NCI-H1694 (cell line): ENCODE results near the gene SUMF2.
"Not testable (repeated sequence)": the region's sequence is repeated elsewhere in the genome, so short reads cannot be mapped to it uniquely, and the experiment has no call there.

Source experiments
- DNase-seq: peaks from one replicate; lab custom pipeline; 2025; lab: John Stamatoyannopoulos, UW

SUMF2 gene

DNA sequence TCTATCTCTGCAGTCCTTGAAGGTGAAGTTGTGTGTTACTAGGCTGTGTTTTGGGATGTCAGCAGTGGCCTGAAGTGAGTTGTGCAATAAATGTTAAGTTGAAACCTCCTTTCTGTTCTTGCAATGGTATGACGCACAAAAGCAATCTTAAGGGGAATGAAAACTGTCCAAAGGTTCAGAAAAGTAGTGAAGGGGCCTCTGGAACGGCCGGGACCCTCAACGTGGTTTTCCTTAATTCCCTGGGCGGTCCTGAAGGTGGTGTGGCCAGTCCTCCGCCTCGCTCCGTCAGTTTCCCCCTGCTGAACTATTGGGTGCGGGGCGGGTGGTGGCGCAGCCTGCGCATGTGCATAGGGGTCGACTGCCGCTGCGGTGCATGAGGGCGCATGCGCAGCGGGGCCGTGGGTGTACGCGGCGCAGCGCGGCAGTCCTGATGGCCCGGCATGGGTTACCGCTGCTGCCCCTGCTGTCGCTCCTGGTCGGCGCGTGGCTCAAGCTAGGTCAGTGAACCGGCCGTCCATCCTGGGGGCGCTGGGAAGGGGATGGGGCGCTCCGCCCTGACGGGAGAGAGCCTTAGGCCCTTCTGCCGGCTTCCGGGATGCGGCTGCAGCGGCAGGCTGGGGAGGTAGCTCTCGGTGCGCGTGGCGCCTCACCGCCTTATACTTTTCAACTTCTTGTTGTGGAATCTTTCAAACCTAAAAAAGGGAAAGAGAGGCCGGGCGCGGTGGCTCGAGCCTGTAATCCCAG, at the start of gene SUMF2:
TSS of gene SUMF2 (plus strand) at position 405 of the 744 bp plus-strand sequence. CDS start at position 431, 26 bp downstream.
- DNase-seq = peak; percentile 65

- DNase-seq = not testable (repeated sequence)
These were observed 47.1 kb upstream of the SUMF2 start for GRCh38 chr7:56017015-56017414.

DNA sequence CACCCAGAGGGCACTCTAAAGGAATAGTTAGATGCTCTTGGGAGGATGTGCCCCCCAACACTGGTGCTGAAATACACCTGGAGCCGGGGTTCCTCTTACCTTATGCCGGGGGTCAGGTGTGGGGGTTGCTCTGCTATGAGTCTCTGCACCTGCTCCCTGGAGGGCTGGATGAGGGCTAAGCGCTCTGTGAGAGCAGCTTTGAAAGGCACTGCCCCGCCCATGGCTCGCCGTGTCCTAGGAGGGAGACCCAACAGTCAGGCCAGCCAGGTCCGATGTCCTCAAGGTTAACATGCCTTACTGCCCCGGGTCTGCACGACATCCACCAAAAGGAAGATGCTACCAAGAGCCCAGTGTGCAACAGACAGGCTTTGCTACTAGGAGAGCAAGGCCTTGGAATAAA, 44.6 kb upstream of the SUMF2 start:
- no peak for DNase-seq

GRCh38 chr7:56023500-56023899, 40.6 kb upstream of the SUMF2 start:
- DNase-seq = no peak

DNA sequence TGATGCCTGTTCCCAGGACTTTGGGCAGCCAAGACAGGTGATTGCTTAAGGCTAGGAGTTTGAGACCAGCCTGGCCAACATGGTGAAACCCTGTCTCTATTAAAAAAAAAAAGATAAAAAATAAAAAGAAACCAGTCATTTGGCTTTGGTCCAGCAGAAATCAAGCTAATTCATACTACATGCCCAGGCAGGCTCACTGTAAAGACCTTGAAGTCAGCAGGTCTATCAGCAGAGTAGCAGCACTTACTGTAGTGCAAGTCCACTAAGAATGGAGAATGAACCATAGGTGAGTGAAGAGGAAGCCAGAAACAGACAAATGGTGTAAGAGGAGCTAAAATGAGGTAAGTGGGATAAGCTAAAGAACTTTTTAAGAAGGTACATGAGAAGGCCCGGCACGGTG, 37.5 kb upstream of the SUMF2 start:
- DNase-seq = no peak

GRCh38 chr7:56028942-56029630, 35.0 kb upstream of the SUMF2 start:
- no peak for DNase-seq

- DNase-seq = no peak
These were observed 33.7 kb upstream of the SUMF2 start for GRCh38 chr7:56030340-56030739.

GRCh38 chr7:56031556-56031955, 32.5 kb upstream of the SUMF2 start:
- DNase-seq = not testable (repeated sequence)

- DNase-seq = not testable (repeated sequence)
These were observed 31.5 kb upstream of the SUMF2 start for GRCh38 chr7:56032578-56032977.

DNA sequence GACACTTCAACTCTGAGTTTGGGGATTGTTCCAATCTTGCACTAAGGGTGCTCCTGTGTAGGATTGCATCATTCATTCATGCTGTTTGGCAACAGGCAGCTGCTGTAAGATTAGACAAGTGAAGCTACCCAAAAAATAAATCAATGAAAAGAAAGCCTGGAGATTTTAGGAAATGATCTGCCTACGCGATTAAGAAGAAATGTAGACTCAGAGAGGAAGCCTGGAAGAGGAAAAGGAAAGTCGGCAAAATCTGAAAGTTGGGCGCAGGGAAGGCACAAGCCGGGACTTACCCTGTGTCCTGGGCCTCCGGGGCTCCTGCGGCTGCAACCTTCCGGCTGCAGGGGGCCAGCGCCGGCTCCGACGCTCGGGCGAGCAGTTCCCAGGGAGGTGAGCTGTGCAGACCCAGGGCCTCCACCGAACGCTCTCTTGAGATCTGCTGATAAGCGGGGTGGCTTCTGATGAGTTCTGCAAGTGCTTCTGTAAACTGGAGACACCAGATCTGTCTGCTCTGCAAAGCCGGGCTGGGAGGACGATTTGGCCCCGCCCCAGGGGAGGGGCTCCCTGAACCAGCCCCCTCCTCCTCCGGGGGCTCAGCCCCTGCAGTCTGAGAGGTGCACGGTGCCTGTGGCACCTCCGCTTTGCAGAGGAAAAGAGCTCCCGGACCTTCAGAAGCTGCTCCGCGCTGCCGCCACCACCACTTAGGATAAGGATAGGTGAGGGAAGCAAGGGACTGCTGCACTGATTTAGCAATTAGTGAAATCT, 30.2 kb upstream of the SUMF2 start:
- peak; percentile 41 for DNase-seq

DNA sequence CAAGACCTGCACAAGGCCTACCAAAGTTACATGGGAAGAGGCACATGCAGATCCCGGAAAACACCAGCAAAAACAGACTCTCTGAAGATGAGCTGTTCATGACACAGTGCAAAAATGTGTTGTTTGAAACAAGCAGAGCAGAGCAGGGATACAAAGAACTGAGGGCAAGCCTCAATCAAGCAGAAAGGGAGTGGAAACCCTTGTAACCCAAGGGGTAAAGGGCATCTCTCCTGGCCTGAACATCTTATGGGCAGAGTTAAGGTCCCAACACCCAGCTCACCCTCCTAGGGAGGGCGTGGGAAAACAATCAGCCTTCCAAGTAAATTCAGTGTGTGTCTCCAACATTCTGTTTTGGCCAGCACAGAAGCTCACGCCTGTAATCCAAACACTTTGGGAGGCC, 23.4 kb upstream of the SUMF2 start:
- DNase-seq = no peak

DNA sequence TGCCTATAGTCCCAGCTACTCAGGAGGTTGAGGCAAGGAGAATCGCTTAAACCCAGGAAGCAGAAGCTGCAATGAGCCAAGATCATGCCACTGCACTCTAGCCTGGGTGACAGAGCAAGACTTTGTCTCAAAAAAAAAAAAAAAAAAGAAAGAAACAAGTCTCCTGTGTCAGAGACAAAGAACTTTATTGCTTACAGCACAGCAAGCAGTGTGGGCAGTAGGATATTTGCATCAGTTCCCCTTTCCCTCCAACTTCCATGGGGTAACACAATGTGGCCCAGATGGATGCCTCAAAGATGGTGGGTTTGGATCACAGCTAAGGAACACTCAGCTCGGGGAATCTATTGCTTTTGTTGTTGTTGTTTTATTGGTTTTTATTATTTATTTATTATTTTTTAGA, 18.3 kb upstream of the SUMF2 start:
- not testable (repeated sequence) for DNase-seq

GRCh38 chr7:56046721-56047445, 17.2 kb upstream of the SUMF2 start:
- no peak for DNase-seq

DNA sequence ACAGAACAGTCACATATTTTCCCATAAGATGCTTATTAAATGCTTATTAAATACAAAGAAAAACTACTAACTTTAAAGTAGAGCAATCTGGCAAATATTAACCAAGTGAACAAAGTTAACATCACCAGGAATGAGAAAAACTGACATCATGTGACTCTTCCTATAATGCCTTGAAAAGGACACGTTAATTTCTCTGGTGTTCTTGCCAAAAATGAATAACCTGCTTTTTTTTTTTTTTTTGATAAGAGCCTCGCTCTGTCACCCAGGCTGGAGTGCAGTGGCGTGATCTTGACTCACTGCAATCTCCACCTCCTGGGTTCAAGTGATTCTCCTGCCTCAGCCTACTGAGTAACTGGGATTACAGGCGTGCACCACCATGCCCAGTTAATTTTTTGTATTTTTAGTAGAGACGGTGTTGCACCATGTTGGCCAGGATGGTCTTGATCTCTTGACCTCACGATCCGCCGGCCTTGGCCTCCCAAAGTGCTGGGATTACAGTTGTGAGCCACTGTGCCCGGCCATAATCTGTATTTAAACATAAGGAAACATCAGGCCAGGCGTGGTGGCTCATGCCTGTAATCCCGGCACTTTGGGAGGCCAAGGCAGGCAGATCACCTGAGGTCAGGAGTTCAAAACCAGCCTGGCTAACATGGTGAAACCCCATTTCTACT, 16.5 kb upstream of the SUMF2 start:
- not testable (repeated sequence) for DNase-seq

DNA sequence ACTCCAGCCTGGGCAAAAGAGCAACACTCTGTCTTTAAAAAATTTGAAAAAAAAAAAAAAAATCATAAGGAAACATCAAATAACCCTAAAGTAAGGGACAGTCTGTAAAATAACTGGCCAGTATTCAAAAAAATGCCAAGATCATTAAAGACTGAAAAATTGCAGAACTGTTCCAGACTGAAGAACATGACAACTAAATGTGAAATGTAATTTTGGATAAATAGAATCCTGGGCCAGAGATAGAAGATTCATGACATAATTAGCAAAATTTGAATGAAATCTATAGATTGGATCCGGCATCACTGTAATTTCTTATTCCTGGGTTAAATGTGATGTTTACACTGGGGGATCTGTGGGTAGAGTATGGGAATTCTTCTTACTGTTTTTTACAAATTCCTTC, 15.8 kb upstream of the SUMF2 start:
- no peak for DNase-seq

GRCh38 chr7:56048763-56049162, 15.3 kb upstream of the SUMF2 start:
- peak; percentile 15 for DNase-seq

GRCh38 chr7:56051053-56051338, 13.1 kb upstream of the SUMF2 start:
- DNase-seq = no peak

- peak; percentile 96 for DNase-seq
These were observed 12.5 kb upstream of the SUMF2 start, which contains the start of the genes CCT6A and PSPH for GRCh38 chr7:56051339-56052191. TSS of gene CCT6A (plus strand) at chr7:56051765. CDS start at chr7:56051849, 84 bp downstream. TSS of gene PSPH (minus strand) at chr7:56051444. CDS start at chr7:56021212, 30,232 bp downstream.

DNA sequence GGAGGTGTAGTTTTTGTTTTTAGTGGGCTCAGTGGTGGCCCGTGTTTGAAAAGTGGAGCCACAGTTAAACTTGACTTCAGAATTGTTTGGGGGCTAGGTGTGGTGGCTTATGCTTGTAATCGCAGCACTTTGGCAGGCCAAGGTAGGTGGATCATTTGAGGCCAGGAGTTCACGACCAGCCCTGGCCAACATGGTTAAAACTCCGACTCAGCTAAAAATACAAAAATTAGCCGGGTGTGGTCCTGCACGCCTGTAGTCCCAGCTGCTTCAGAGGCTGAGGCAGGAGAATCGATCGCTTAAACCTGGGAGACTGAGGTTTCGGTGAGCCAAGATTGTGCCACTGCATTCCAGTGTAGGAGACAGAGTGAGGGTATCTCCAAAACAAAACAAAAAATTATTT, 10.7 kb upstream of the SUMF2 start:
- no peak for DNase-seq

- no peak for DNase-seq
These were observed 10.1 kb upstream of the SUMF2 start for GRCh38 chr7:56053993-56054392.

- no peak for DNase-seq
These were observed 1.7 kb upstream of the SUMF2 start for GRCh38 chr7:56062382-56062781.
